Cardiac septum (tissue), 1 donor: ENCODE measurements around the gene SORCS1. TPM values are rescaled to one million over a fixed set of nuclear protein-coding genes. Genes with fewer than 3 reads are reported as not detected.

Source experiments
- DNase-seq: peaks from one replicate; pipeline ENCODE4 v3.0.0-alpha.2; 2020; ENCODE audit warnings: low spot score
- intact Hi-C: fragments of 100-400 bp; cut with DNase I; formaldehyde crosslinking; loops from one replicate; pipeline ENCODE4 v1.14.0; 2022
- total RNA-seq: library from RNA; stranded (reverse); fragmentation: NEBNext Ultra II Directional; extraction: Animal tissue kit (Norgen Biotek cat#: 25700); gene quantifications from one replicate; pipeline ENCODE4 v1.2.1, GENCODE V29; 2021
- donor health status: DM: no; HTN: no; CAD: no.

The SORCS1 gene
- total RNA-seq, 1 donor from 2014 or later = 0.43 TPM

DNA sequence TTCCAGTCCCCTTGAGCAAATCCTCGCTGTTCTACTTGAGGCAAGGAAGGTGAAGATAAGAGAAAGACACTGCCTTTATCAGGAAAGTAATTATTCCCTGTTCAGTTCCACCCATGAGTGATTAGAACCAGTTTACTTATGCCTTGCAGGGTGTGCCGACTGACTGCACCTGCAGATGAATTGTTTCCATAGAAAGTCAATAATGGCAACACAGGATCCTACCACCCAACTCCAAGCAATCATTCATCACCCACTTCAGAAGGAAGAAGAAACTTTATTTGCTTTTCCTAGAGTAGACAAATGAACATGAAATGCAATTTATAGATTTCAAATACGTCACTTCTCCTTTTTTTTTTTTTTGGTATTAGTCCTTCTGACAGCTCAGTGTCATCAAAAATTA, 383.9 kb downstream of the SORCS1 start:
- intact Hi-C loops = no loop called here

DNA sequence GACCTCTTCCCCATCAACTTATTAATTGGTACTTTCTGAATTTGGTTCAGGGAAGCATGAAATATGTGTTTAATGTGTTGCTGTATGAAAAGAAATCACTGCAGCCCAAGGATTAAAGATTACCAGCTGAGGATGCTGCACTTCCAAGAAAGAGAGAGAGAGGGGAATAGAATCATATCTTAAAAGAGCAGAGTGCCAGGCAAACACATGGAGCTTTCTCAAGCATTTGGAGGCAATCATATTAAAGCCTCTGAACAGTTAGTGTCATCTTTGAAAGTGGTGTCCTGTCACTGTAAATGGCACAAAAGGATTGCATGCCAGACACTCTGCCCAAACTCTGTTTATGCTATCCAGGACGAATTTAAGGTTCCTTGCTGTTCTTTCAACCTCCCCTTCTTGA, 386.7 kb downstream of the SORCS1 start:
- intact Hi-C loops = no loop called here
- DNase-seq = no peak

More for the DNA sequence above, 383.9 kb downstream of the SORCS1 start:
- DNase-seq = no peak

DNA sequence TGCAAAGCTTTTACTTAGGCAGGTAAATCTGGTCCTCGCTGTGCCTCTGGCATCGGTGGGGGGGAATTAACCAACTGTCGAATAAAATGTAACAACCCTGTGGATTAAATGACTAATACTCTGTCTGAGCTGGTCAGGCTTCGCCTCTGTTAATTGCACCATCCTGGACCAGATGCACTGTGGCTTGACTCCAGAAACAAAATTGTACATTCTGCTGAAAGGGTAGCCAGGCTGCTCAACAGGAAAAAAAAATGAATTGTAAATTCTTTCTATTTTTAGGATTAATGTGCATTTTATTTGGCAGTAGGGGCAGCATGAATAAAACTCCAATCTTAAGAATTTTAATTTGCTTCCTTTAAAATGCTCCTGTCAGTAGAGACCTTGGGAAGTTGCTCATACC, 389.4 kb downstream of the SORCS1 start:
- intact Hi-C loops = no loop called here

DNA sequence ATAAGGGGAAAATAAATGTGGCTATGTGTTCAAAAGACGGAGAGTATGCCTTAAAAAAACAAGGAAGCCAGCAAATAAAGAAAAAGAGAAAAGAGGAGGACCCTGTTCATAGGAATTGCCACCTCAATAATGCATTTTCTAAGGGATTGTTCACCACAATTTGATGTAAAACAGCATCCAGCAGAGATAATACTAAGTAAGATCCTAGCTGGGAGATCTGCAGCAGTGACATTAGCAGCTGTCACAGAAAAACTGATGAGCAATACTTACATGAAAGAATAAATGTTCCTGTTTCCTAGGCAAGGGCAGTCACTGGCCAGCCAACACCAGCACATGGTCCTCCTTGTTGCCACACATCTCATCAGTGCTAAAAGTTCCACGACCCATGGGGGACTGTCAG, 391.5 kb downstream of the SORCS1 start:
- intact Hi-C loops = no loop called here
- no peak for DNase-seq

More for the DNA sequence above, 389.4 kb downstream of the SORCS1 start:
- no peak for DNase-seq

DNA sequence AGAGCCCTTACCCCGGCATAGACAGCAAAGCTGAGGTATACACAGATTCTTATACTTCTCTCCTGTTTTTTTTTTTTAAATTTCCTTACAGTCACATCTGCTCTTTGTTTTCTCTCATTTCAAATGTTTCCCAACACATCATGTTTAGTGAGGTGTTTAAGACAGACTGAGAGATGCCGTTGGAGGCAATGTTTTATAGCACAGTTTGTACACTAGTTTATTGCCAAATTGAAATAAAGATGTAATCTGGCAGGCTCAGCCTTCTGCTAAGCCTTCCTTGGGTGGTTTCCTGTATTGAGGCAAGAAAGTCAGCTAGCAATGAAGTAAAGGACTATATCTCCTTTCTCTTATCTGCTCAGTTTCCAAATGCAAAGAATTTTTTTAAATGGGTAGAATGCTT, 393.4 kb downstream of the SORCS1 start:
- DNase-seq = no peak
- intact Hi-C loops = no loop called here

DNA sequence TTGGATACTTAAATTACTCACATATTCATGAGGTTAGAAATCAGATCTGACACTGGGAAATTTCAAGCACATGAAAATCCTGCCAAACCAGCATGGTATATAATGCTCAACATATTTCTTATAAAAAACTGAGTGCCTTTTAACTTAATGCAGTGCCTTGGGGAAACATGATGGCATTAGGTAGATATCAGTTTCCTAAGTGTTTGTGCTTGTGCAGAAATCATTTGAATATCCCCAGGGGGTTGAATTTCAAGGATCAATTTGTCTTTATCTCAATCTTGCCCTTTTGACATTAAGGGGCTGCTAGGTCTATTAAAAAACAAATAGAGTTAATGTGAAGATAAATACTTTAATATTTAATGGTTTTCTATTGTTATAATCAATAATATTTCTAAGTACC, 396.3 kb downstream of the SORCS1 start:
- no peak for DNase-seq
- intact Hi-C loops = no loop called here

DNA sequence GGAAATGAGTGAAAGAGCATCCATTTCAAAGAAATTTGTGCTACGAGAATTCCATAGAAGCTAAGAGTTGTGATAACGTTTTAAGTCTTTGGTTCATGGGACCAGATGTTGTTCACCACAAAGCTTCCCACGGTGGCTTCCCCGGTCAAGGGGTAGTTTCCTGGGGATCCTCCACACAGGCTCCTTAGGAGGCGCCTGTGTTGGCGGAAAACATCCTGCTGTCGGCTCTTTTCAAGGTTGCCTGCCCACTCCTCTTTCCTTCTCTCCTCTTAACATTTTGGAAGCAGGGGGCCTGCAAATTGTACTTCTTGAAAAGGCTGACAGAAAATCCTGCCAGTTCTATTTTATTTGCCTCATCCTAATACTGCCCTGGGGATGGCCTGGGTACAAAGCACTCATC, 398.6 kb downstream of the SORCS1 start:
- intact Hi-C loops = no loop called here
- DNase-seq = no peak

DNA sequence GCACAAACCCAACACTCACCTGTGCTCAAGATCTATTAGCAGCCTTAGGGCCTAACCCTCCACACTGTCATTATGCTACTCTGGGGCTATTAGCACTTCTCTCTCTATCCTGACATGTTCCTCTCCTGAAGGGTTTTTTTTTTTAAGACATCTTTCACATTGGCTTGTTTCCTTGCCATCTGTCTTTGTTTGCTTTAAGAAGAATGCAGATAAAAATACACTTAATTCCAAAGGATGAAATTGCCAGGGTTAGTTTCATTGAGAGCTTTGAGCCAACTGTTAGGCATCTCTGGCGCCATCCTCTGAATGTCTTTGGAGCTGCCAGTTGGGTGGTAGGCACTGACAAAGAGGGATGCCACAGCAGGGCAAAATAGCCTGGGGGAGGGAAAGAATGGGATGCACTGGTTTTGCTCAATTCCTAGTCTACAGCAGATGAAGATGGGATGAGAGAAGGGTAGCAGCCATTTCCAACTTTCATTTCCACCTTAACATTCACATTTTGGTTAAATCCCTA, 399.2 kb downstream of the SORCS1 start:
- intact Hi-C loops = no loop called here
- DNase-seq = no peak

DNA sequence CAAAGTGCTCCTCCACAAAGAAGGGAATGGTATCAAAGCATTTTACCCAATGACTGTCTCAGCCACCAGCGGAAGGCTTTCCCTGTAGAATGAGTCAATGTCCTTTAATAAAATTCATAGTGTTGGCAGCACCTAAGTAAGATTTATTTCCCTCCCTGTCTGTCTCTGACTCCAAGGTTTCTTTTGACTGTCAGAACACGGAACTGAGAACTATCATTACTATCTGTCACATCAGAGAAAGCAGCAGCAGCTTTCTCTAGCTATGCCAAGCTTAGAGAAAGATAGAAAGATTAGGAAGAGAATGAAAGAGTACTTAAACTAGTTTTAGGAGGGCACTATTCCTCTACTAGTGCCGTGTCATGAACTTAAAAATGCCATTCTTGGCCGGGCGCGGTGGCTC, 400.1 kb downstream of the SORCS1 start:
- intact Hi-C loops = no loop called here
- DNase-seq = no peak

DNA sequence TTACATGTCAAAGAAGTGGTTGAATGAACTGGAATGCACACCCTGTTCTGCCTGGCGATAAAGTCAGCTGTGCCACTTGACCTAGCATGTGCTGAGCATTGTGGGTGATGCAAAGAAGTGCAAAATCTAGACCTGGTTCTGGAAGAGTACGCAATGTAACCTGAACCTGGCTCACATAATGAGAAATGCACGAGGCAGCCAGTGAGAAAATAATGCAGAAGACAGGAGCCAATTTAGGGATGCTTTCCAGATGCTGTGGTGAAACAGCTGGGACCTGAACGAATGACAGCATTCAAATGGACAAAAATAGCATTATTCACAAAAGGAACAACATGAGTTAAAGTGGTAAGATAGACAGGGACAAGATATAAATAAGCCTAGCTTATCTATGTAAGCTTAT, 402.6 kb downstream of the SORCS1 start:
- intact Hi-C loops = no loop called here
- no peak for DNase-seq

DNA sequence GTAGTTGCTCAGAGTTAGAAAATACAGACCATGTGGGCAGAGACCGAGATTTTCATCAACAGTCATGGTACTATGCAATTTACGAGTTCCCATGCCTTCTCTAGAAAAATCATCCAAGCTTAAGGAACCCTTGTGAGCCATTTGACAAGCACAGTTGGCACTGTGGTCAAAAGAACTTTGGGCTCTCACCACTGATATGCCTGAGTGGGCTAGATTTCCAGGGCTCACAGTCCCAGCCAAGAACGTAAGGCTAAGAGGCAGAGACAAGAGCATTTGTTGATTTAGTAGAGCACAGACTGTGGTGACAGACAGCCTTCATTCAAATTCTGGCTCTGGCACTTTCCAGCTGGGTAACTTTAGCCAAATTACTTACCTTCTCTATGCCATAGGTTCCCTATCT, 407.0 kb downstream of the SORCS1 start:
- DNase-seq = no peak
- intact Hi-C loops = no loop called here

DNA sequence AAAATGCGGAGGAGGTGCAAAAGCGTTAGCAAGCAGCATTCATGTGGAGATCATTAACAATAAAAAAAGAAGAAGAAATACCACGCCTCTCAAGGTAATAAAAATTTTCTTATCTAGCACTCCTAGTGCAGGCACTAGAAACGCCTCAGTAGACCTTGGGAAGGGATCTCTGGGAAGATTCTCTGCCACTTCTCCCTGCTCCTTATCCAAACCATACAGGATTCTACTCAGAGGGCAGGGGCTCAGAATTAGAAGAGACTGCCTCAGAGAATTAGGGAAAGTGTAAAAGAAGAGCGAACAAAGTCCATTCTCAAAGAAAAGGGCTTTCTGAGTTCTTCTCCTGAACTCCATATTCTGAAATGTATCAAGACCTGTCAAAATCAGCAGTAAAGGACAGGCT, 413.4 kb downstream of the SORCS1 start:
- intact Hi-C loops = no loop called here
- no peak for DNase-seq

DNA sequence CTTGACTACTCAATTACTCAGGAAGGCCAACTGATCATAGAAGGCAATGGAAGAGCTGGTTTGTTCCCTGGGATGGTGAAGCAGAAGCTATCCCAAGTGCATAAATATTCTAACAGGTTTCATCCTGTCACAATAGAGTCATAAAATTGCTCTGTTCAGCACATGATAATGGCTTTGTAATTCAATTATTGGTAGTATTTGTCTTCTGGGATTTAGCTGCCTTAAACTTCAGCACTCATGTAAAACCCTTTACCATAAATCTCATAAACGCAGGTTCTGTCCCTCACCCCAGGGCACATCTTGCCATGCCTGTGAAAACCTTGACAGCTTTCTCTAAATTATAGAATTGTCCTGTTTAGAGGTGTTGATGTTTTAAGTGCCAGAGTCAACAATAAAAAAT, 417.6 kb downstream of the SORCS1 start:
- DNase-seq = no peak
- intact Hi-C loops = no loop called here

DNA sequence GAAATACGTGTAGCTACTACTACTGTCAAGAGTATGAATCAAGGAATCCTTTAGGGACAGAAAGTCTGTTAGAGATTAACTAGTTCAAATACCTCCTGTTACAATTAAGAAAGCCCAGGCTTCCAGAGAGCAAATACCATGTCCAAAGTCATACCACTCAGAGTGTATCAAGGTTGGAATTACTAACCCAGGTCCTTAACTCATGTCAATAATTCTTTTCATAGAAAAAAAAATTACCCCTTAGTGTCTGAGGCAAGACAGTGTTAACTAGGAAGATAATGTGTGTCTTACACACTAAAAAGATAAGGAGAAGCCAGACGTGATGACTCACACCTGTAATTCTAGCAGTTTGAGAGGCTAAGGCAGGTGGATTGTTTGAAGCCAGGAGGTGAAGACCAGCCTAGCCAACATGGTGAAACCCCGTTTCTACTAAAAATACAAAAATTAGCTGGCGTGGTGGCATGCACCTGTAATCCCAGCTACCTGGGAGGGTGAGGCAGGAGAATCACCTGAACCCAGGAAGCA, 423.4 kb downstream of the SORCS1 start:
- intact Hi-C loops = no loop called here
- DNase-seq = no peak

DNA sequence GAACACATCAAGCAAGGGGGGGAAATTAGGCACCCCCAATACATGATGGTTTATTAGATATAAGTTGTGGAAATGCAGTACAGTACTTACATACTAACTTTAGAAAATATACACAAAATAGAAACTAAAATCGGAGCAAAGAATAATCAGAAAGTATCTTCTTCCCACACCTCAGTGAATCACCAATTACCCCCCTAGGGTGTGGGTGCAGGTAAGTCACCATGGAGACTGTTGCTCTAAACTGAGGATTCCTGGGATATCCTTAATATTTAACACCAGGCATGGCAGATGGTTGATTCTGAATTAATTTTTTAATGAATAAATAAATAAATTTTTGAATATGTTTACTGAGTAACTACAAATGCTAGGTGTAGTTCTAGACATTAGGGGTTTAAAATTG, 424.4 kb downstream of the SORCS1 start:
- DNase-seq = no peak
- intact Hi-C loops = no loop called here

DNA sequence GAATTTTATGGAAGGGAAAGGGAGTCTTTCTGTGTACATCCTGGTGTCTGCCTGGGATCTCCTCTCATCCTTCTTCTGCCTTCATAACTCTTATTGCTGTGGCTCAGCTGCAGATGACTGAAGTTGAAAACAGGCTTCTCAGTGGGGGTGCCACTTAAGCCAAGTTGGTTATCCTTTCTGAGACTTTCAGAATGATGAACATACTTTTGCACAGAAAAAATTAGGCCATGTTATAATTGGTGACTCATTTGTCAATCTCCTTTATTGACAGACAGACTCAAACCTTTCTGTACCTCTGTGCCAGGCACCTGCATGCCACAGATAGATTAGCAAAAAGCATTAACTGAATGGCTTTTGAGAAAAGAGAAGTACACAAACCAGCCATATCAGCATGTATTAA, 430.3 kb downstream of the SORCS1 start:
- intact Hi-C loops = no loop called here
- no peak for DNase-seq

DNA sequence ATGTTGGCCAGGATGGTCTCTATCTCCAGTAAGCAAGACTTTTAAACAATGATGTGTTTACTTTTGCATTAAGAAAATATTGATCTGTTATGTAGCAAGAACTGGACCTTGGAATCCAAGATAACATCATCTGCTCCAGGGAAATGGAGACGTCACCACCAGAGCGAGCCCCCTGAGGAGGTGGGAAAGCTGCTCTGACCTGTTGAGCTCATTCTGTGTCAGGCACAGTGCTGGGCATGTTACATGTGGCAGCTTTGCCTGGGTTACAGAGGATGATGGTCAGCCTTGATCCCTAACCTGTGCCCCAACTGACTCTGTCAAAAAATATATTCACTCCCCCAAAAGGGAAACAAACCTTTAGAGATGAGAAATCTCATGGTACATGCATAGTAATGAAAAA, 436.3 kb downstream of the SORCS1 start:
- intact Hi-C loops = no loop called here
- DNase-seq = no peak

DNA sequence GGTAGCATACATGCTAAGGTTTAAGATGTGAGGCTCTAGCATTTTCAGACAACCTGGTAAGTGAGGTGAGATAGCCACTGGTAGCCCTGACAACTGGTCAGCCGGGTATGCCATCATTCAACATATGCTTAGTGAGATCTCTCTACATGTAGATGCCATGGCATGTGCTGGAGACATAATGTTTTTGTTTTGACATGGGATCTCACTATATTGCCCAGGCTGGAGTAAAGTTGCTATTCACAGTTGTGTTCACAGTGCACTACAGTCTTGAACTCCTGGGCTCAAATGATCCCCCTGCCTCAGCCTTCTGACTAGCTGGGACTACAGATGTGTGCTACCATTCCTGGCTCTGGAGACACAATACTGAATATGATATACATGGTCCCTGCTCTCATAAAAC, 437.3 kb downstream of the SORCS1 start:
- intact Hi-C loops = no loop called here
- no peak for DNase-seq

DNA sequence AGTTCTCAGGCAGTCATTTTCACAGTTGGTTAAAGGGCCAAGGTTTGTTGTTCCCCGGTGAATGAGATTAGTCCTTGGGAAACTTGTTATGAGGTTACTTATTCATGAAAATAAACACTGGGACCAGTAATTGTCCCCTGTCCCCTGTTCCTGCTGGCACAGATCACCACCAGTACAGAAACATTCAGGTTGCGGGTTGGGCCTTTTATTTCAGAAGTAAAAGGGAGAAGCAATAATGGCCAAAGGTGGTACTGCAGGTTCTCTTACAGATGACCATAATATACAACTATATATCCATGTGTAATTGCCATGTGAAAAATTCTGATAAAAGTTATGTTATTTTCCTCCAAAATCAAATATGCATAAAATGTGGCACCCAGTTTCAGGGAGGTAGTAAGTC, 442.0 kb downstream of the SORCS1 start:
- no peak for DNase-seq
- intact Hi-C loops = no loop called here

DNA sequence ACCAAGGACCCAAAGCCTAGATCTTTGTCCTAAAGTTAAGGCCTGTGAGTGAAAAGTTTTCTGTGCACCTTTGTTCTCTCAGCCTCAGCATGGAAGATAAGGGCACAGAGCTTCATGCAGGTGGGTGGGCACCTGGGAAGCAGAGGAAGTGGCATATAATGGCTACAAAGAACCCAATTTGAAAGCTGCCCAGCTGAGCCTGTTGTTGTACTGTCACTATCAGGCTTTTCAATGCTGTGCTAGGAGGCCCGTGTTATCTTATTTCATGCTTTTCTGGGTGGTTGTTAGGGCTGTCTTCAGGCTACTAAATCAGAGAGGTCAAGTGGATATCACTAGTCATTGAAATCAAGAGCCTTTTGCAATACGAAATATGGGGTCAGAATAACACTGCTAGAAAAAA, 443.8 kb downstream of the SORCS1 start:
- DNase-seq = no peak
- intact Hi-C loops = no loop called here

DNA sequence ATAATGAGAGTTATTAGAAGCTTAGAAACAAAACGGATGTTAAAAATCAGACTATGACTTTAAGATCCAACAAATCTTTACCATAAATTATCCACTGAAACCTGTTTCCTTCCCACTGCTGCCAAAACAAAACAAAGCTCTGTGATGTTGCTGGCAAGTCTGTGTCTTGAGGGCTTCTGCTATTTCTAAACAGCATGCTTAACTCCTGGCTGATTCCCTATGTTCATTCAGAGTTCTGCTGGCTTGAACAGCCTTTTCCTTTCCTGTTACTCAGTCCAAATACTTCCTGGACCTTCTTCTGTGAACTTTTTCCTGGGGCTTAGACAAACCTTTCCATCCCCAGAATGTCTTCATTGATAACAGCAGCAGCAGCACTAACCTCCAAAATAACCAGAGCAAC, 448.1 kb downstream of the SORCS1 start:
- intact Hi-C loops = no loop called here
- no peak for DNase-seq
